A549 (cell line): Measurements from ENCODE around the gene RNF213. TPM values are rescaled to one million over a fixed set of nuclear protein-coding genes. Genes with fewer than 3 reads are reported as not detected.
A peak's percentile ranks its signal among the peaks of the same experiment; 100 is the strongest.

Experiments
- ATAC-seq, 2 experiments: fragments of 200-7000 bp in 1 of 2; fragments of >200 bp in 1 of 2; cut with Nextera tagmentation in 1 of 2; cut with Tn5 transposase in 1 of 2; 3 replicates each; pipeline versions ENCODE4 v1.8.0 to v1.9.1; 2018 to 2020; ENCODE audit warnings: mild to moderate bottlenecking in 1 of 2, moderate library complexity in 1 of 2
- CTCF ChIA-PET: fragments of 300-600 bp; sonication (Branson Sonifier 250); formaldehyde crosslinking; extraction: SDS; loops from one replicate; lab custom pipeline; 2021; ENCODE audit warnings: antibody characterized with exemption, inconsistent platforms; lab: Yijun Ruan, JAX
- POLR2A ChIA-PET: fragments of 350-600 bp; formaldehyde crosslinking; extraction: SDS; loops from one replicate; lab custom pipeline; 2021; ENCODE audit warnings: antibody characterized with exemption, inconsistent platforms; lab: Yijun Ruan, JAX
- DNase-seq, 2 experiments: peaks; one replicate each; pipeline versions ENCODE4 v3.0.0 to v3.0.0-alpha.2; 2011 to 2016; ENCODE audit warnings: low read depth in 1 of 2, low spot score in 1 of 2
- FAIRE-seq: peaks from 2 replicates; lab custom pipeline; 2011; peaks lifted over from hg19 to GRCh38; lab: Jason Lieb, UNC
- H3K27ac ChIP-seq, 2 experiments: fragments of >200 bp; sonication (Bioruptor Twin); formaldehyde crosslinking; 3 replicates each; pipeline ENCODE4 v1.5.1; 2016 to 2017
- H3K4me1 ChIP-seq: fragments of >200 bp; sonication (Bioruptor Twin); formaldehyde crosslinking; 3 replicates; pipeline ENCODE4 v1.6.1; 2016
- H3K4me2 ChIP-seq: fragments of >200 bp; sonication (Bioruptor Twin); formaldehyde crosslinking; 3 replicates; pipeline ENCODE4 v1.6.1; 2016
- H3K4me3 ChIP-seq: fragments of >200 bp; sonication (Bioruptor Twin); formaldehyde crosslinking; 3 replicates; pipeline ENCODE4 v1.5.1; 2016
- H3K9me3 ChIP-seq: fragments of >200 bp; sonication (Bioruptor Twin); formaldehyde crosslinking; 3 replicates; pipeline ENCODE4 v1.6.1; 2016
- BHLHE40 ChIP-seq: IDR thresholded peaks from 2 replicates; pipeline ENCODE4 v1.6.1; 2012; ENCODE audit warnings: low read depth, low read length, inconsistent platforms
- CTCF ChIP-seq: fragments of >200 bp; sonication (Bioruptor Twin); formaldehyde crosslinking; IDR thresholded peaks from 3 replicates; pipeline ENCODE4 v1.5.1; 2016
- EHF ChIP-seq: fragments of 250-450 bp; sonication (Bioruptor Pico); IDR thresholded peaks from 2 replicates; pipeline ENCODE4 v1.5.0; 2020; ENCODE audit warnings: mild to moderate bottlenecking
- EP300 ChIP-seq, 2 experiments: fragments of >200 bp; sonication (Bioruptor Twin); formaldehyde crosslinking; IDR thresholded peaks; 2 replicates in 1 of 2; 3 replicates in 1 of 2; pipeline ENCODE4 v1.6.1; 2016 to 2017
- HES2 ChIP-seq: fragments of >200 bp; sonication (Bioruptor Twin); formaldehyde crosslinking; IDR thresholded peaks from 2 replicates; pipeline ENCODE4 v1.6.1; 2016
- REST ChIP-seq: fragments of 200-600 bp; sonication (generic); IDR thresholded peaks from 2 replicates; pipeline ENCODE4 v1.6.1; 2016; ENCODE audit warnings: antibody characterized with exemption, mild to moderate bottlenecking, moderate library complexity
- RFX5 ChIP-seq: fragments of 450-650 bp; IDR thresholded peaks from 2 replicates; pipeline ENCODE4 v1.7.1; 2014; ENCODE audit warnings: antibody characterized with exemption, mild to moderate bottlenecking, moderate library complexity
- SREBF2 ChIP-seq: fragments of 450-650 bp; IDR thresholded peaks from 2 replicates; pipeline ENCODE4 v1.6.1; 2014; ENCODE audit warnings: mild to moderate bottlenecking, moderate library complexity
- ZFP36 ChIP-seq: fragments of 450-650 bp; IDR thresholded peaks from 2 replicates; pipeline ENCODE4 v1.6.1; 2014; ENCODE audit warnings: borderline replicate concordance; ENCODE audit not compliant: partially characterized antibody
- ZNF302 ChIP-seq: fragments of 250-450 bp; sonication (Bioruptor Pico); IDR thresholded peaks from 2 replicates; pipeline ENCODE4 v1.9.0; 2021; ENCODE audit warnings: inconsistent platforms, mild to moderate bottlenecking, moderate library complexity
- WGBS: methylation state at CpG from one replicate; pipeline ENCODE4 v1.1.6; 2017; ENCODE audit errors: missing lambda C conversion rate; 5-methylcytosine and 5-hydroxymethylcytosine counted together
- polyA plus RNA-seq, 4 experiments: library from polyadenylated mRNA; depleted of rRNA in 3 of 4; stranded (reverse); fragments of >200 nt; fragmentation: RNase III in 1 of 4; extraction: RNeasy Plus Mini Kit Qiagen cat#74134 plus additional on column Dnase treatment in 1 of 4; gene quantifications; 2 replicates in 3 of 4; 3 replicates in 1 of 4; pipeline ENCODE4 v1.2.3, GENCODE V29; 2011 to 2017
- TF ChIP-seq, protein P1 (sequence below): fragments of 250-450 bp; sonication (Bioruptor Pico); IDR thresholded peaks from 2 replicates; pipeline ENCODE4 v1.5.0; 2021; ENCODE audit warnings: mild to moderate bottlenecking, moderate library complexity, borderline replicate concordance

The RNF213 gene
- polyA plus RNA-seq, 2 of the 4 experiments (the other 2 are of a cell fraction): 59.1 to 127 TPM

GRCh38 chr17:80283116-80283852, 22.6 kb downstream of the RNF213 start:
- ATAC-seq (no peak), FAIRE-seq (no peak), DNase-seq (no peak)
- 0 out of 6 replicates have a peak overlapping the region, but pooled peaks of 1 of the 2 experiments have one; percentile 18 for H3K27ac ChIP-seq
- H3K4me2 ChIP-seq: no peak overlapping the region
- no peak for TF ChIP-seq EP300 (IDR thresholded peaks at IDR 0.05)
- no peak for TF ChIP-seq EHF
- no peak for TF ChIP-seq BHLHE40
- TF ChIP-seq HES2: no peak
- TF ChIP-seq ZNF302 (CRISPR knock-in tag): no peak
- TF ChIP-seq RFX5: no peak
- TF ChIP-seq REST: no peak
- no peak for TF ChIP-seq SREBF2
- no peak for TF ChIP-seq CTCF
- POLR2A ChIA-PET: interaction anchor here (1.2 to 2.3 kb wide), 2 partner anchors 8 to 22 kb away, joined by 3 to 6 read pairs; partner anchors contain the start of gene RNF213
- WGBS: 89% methylated on average over 19 of the region's 19 CpGs
- no peak overlapping the region for H3K4me3 ChIP-seq
- CTCF ChIA-PET: interaction anchor here (1.5 to 2.3 kb wide), 4 partner anchors 10 to 201 kb away, joined by 3 to 7 read pairs (median 6); no protein-coding TSS in a partner anchor
- no peaks in the 10 kb centered on the region for H3K9me3 ChIP-seq
- no peaks in the 10 kb centered on the region; the same call in 2 of the 3 replicates for H3K4me1 ChIP-seq

DNA sequence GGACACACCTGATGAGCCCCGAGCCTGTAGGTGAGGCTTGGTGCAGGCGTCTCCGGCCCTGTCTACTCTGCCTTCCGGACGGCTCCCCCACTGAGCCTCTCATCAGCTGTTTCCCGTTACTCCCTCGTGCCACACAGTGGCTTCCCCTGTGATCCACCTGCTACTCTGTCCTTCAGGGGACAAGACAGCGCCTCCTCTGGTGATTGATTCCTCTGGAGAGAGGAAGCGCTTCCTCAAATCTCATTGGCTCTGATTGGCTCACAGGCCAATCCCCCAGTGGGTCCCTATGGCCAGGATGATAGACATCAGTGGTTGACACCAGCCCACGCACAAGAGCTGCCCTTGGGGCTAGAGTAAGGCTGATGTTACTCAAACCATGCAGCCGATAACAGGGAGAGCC, 24.0 kb downstream of the RNF213 start:
- POLR2A ChIA-PET: interaction anchor here (1.2 to 2.3 kb wide), 2 partner anchors 10 to 23 kb away, joined by 3 to 6 read pairs; partner anchors contain the start of gene RNF213
- no peak overlapping the region for H3K4me3 ChIP-seq
- WGBS: 97% methylated on average over 11 of the region's 11 CpGs
- FAIRE-seq (no peak), ATAC-seq (peak; percentile 25 to 49; a peak in 4 of 6 replicates), DNase-seq (peak in 1 of 2 experiments; percentile 46)
- no peaks in the 10 kb centered on the region for H3K9me3 ChIP-seq
- CTCF ChIA-PET: interaction anchor here (0.7 to 2.4 kb wide), 7 partner anchors 9 to 276 kb away, joined by 3 to 8 read pairs (median 5); no protein-coding TSS in a partner anchor
- TF ChIP-seq BHLHE40 (no peak), ZFP36 (no peak)
- TF ChIP-seq, protein P1, sequence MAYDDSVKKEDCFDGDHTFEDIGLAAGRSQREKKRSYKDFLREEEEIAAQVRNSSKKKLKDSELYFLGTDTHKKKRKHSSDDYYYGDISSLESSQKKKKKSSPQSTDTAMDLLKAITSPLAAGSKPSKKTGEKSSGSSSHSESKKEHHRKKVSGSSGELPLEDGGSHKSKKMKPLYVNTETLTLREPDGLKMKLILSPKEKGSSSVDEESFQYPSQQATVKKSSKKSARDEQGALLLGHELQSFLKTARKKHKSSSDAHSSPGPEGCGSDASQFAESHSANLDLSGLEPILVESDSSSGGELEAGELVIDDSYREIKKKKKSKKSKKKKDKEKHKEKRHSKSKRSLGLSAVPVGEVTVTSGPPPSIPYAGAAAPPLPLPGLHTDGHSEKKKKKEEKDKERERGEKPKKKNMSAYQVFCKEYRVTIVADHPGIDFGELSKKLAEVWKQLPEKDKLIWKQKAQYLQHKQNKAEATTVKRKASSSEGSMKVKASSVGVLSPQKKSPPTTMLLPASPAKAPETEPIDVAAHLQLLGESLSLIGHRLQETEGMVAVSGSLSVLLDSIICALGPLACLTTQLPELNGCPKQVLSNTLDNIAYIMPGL (CRISPR knock-in tag): no peak
- no peak overlapping the region for H3K27ac ChIP-seq
- H3K4me1 ChIP-seq: no peaks in the 10 kb centered on the region
- no peak overlapping the region for H3K4me2 ChIP-seq
